Coronary artery (tissue), 2 donors: ENCODE data around the gene WDR37.

Source experiments
- DNase-seq: peaks from one replicate; pipeline ENCODE4 v3.0.0-alpha.2; 2017; ENCODE audit warnings: low spot score
- H3K27ac ChIP-seq, 2 donors: fragments of 200-600 bp; sonication (generic); one replicate each; pipeline ENCODE4 v1.5.1; 2016 to 2019
- H3K4me3 ChIP-seq: fragments of 200-600 bp; sonication (generic); 2 replicates; pipeline ENCODE4 v1.5.1; 2016; ENCODE audit warnings: mild to moderate bottlenecking, moderate library complexity
- CTCF ChIP-seq: fragments of 200-600 bp; sonication (generic); IDR thresholded peaks from one replicate; pipeline ENCODE4 v1.5.1; 2019; ENCODE audit warnings: antibody characterized with exemption

Gene WDR37

GRCh38 chr10:1178506-1178905 lies 122.3 kb downstream of the WDR37 start:
- no peak overlapping the region for H3K4me3 ChIP-seq
- no peak for DNase-seq
- no peak overlapping the region for H3K27ac ChIP-seq
- no peak for TF ChIP-seq CTCF

- H3K27ac ChIP-seq, result no peak overlapping the region
Observed at GRCh38 chr10:1179346-1180070, 123.3 kb downstream of the WDR37 start.

GRCh38 chr10:1180071-1180730 lies 124.0 kb downstream of the WDR37 start:
- H3K4me3 ChIP-seq, result no peak overlapping the region
- no peak for TF ChIP-seq CTCF
- no peak for DNase-seq
- H3K27ac ChIP-seq, result no peak overlapping the region

More at GRCh38 chr10:1179346-1180070, 123.3 kb downstream of the WDR37 start:
- no peak overlapping the region for H3K4me3 ChIP-seq
- TF ChIP-seq CTCF, result no peak
- DNase-seq, result no peak

- no peak for DNase-seq
- Histone ChIP-seq H3K4me3 (no peak overlapping the region), H3K27ac (no peak overlapping the region)
- no peak for TF ChIP-seq CTCF
Observed at GRCh38 chr10:1180836-1181235, 124.7 kb downstream of the WDR37 start.
